ENCODE measurements around the gene C9orf78. TPM values are rescaled to one million over a fixed set of nuclear protein-coding genes. Genes with fewer than 3 reads are reported as not detected.

The C9orf78 gene
- 68.6 and 74.7 TPM in 2 replicates for total RNA-seq (2011; cell fraction: chromatin; rRNA removed; ENCODE audit: low replicate concordance)
- total RNA-seq (2011; cell fraction: nucleolus; rRNA removed) = 46.6 and 51.7 TPM in 2 replicates
- 66.1 and 96.3 TPM in 2 replicates for total RNA-seq (2011; cell fraction: nucleoplasm; rRNA removed)
- total RNA-seq (2014; rRNA removed) (196 and 199 TPM in 2 replicates), total RNA-seq (2014; rRNA removed; fragmentation: Illumina TruSeq; extraction: Trizol) (199 and 240 TPM in 2 replicates), total RNA-seq (2015; rRNA removed; fragmentation: Illumina TruSeq; extraction: Trizol) (220 and 223 TPM in 2 replicates), total RNA-seq (2021) (89.0 and 94.6 TPM in 2 replicates), polyA plus RNA-seq (2011; rRNA removed) (109 and 202 TPM in 2 replicates), polyA plus RNA-seq (2014; fragmentation: Illumina TruSeq; extraction: Trizol) (210 and 222 TPM in 2 replicates), polyA plus RNA-seq (2014; fragmentation: Nextera tagmentation; extraction: Ambion mirVana) (100 to 1,000 TPM; 132 to 266 TPM), polyA plus RNA-seq (2014; rRNA removed) (228 and 240 TPM in 2 replicates), polyA minus RNA-seq (2011; rRNA and poly(A)+ RNA removed) (131 and 142 TPM in 2 replicates), Bru-seq, nascent RNA (percentile 97 among the genes with signal in this experiment), BruChase-seq, experiment 1, labeled RNA remaining after a 2-hour chase (percentile 96 among the genes with signal in this experiment), BruChase-seq, experiment 2, labeled RNA remaining after a 6-hour chase (percentile 96 among the genes with signal in this experiment)
- 59.0 and 71.4 TPM in 2 replicates for polyA plus RNA-seq (2011; cell fraction: cytosol; rRNA removed)
- polyA plus RNA-seq (2011; cell fraction: nucleus; rRNA removed) = 17.0 and 17.5 TPM in 2 replicates
- polyA plus RNA-seq (2012) = 93.6 and 169 TPM in 2 replicates
- 32.3 and 42.4 TPM in 2 replicates for polyA minus RNA-seq (2011; cell fraction: cytosol; rRNA and poly(A)+ RNA removed)
- polyA minus RNA-seq (2011; cell fraction: nucleus; rRNA and poly(A)+ RNA removed) = 14.0 and 19.8 TPM in 2 replicates
- long read RNA-seq, experiment 1, transcript C9orf78-202 (6 exons, 783 nt) = minor isoform, 5 of 884 reads
- long read RNA-seq, experiment 1, transcript C9orf78-201 (9 exons, 1,795 nt) = major isoform, 653 of 884 reads
- long read RNA-seq, experiment 1, partial matches to known transcripts = 83 of 884 reads
- long read RNA-seq, experiment 1, other reads (novel, unspliced or antisense) = 142 of 884 reads
- long read RNA-seq, experiment 2, transcript C9orf78-201 (9 exons, 1,795 nt) = major isoform, 95 of 184 reads
- long read RNA-seq, experiment 2, partial matches to known transcripts = 26 of 184 reads
- long read RNA-seq, experiment 2, other reads (novel, unspliced or antisense) = 62 of 184 reads
- long read RNA-seq, experiment 3, transcript C9orf78-201 (9 exons, 1,795 nt) = major isoform, 277 of 352 reads
- long read RNA-seq, experiment 3, partial matches to known transcripts = 32 of 352 reads
- long read RNA-seq, experiment 3, other reads (novel, unspliced or antisense) = 42 of 352 reads

- intact Hi-C loops (cut with micrococcal nuclease) (loop anchor here (1.0 to 2.0 kb wide), 3 partner anchors 11 to 50 kb away; partner anchors contain the start of gene TOR1A), in situ Hi-C loops (cut with MboI) (no loop called here)
- Histone ChIP-seq H3K27ac (ENCODE audit: extremely low read depth, low read depth, low read length) (peak within 1 kb of the TSS; percentile 80), H4K20me1 (replicated peaks; ENCODE audit: control insufficient read depth, insufficient read depth, low read length) (no peaks in the 10 kb centered on the region), H3K4me1 (replicated peaks in 1 of 2; ENCODE audit: control insufficient read depth in 2 of 2, insufficient read depth in 2 of 2, low read length in 2 of 2) (peaks cover 45 to 48% of the 10 kb centered on the region in 2 experiments), H3K9me3 (replicated peaks; ENCODE audit: control insufficient read depth, insufficient read depth, low read depth, low read length) (no peaks in the 10 kb centered on the region), H2AFZ (ENCODE audit: low read depth, low read length) (peak within 1 kb of the TSS; percentile 90), H3K4me2 (ENCODE audit: insufficient read depth, low read length) (peak within 1 kb of the TSS; percentile 98), H3K9me1 (ENCODE audit: control insufficient read depth, insufficient read depth, low read length) (peaks cover 9% of the 10 kb centered on the region), H3K4me3 (peak within 1 kb of the TSS; percentile 90), H3K79me2 (ENCODE audit: control insufficient read depth, insufficient read depth, low read length) (peaks cover 70% of the 10 kb centered on the region), H3K9ac (ENCODE audit: insufficient read depth in 1 of 2, low read depth in 2 of 2, low read length in 2 of 2) (peak within 1 kb of the TSS; percentile 88 to 97), H3K27me3 (ENCODE audit: control insufficient read depth in 2 of 2, insufficient read depth in 2 of 2, low read length in 2 of 2) (no peaks in the 10 kb centered on the region), H3K36me3 (ENCODE audit: control insufficient read depth, insufficient read depth, low read length) (peaks cover 56% of the 10 kb centered on the region)
- POLR2A ChIA-PET = interaction anchor here (0.6 to 5.5 kb wide), 12 partner anchors 9 to 450 kb away, joined by 3 to 39 read pairs (median 4); no protein-coding TSS in a partner anchor
- FAIRE-seq (peak; percentile 84), ATAC-seq (peak; percentile 95), DNase-seq (ENCODE audit: extremely low read depth in 1 of 4, low spot score in 3 of 4) (peak; percentile 100)
- no TSS peak for BruUV-seq (replicated peaks)
- WGBS (ENCODE audit: insufficient coverage, low coverage, missing lambda C conversion rate) = under 1% methylated on average over 65 of the region's 81 CpGs
- CTCF ChIA-PET (ENCODE audit: low intra/inter-chr PET ratio) = no interaction called here
- TF ChIP-seq HDAC2 (IDR thresholded peaks at IDR 0.05) (peak; percentile 64; the same call in 1 of the 2 replicates), NUFIP1 (IDR thresholded peaks at IDR 0.05; ENCODE audit: partially characterized antibody) (no peak), NR2C1 (IDR thresholded peaks at IDR 0.05) (no peak), NR2C1 (tag; IDR thresholded peaks at IDR 0.05) (no peak)
Measured at GRCh38 chr9:129835128-129835859, at the start of gene C9orf78, which contains the start of gene USP20. Gene C9orf78 (minus strand): TSS chr9:129835275. CDS start chr9:129835221, 54 bp downstream. Gene USP20 (plus strand): TSS chr9:129835458. CDS start chr9:129852556, 17,098 bp downstream.
